K562 (cell line): Measurements from ENCODE around the gene POLD4. TPM values are rescaled to one million over a fixed set of nuclear protein-coding genes. Genes with fewer than 3 reads are reported as not detected.

Experiments
- C11orf30 ChIP-seq: fragments of 450-650 bp; IDR thresholded peaks from 2 replicates; pipeline ENCODE4 v1.6.1; 2016; ENCODE audit warnings: low read depth, mild to moderate bottlenecking
- ELK1 ChIP-seq: sonication (generic); formaldehyde crosslinking; IDR thresholded peaks from 2 replicates; pipeline ENCODE4 v1.8.1; 2022; ENCODE audit warnings: missing genetic modification reagents
- FOXP1 ChIP-seq: sonication (generic); formaldehyde crosslinking; IDR thresholded peaks from 2 replicates; pipeline ENCODE4 v1.8.0; 2022; ENCODE audit warnings: mild to moderate bottlenecking, missing genetic modification reagents
- HES1 ChIP-seq: fragments of 450-650 bp; IDR thresholded peaks from 2 replicates; pipeline ENCODE4 v1.6.1; 2016; ENCODE audit warnings: low read depth, mild to moderate bottlenecking, moderate library complexity
- MCM2 ChIP-seq: fragments of 450-650 bp; IDR thresholded peaks from 2 replicates; pipeline ENCODE4 v1.6.1; 2017; ENCODE audit warnings: low read depth, mild to moderate bottlenecking
- POLR2G ChIP-seq: fragments of 200-400 bp; formaldehyde crosslinking; IDR thresholded peaks from 2 replicates; pipeline ENCODE4 v1.6.1; 2017; ENCODE audit warnings: low read depth, mild to moderate bottlenecking, antibody characterized with exemption, low read length, moderate library complexity
- ZMIZ1 ChIP-seq, 2 experiments: fragments of 150-350 bp in 1 of 2; IDR thresholded peaks; 2 replicates each; pipeline ENCODE4 v1.6.1; 2012 to 2016; ENCODE audit warnings: low read depth in 2 of 2, low read length in 2 of 2, mild to moderate bottlenecking in 1 of 2, moderate library complexity in 1 of 2
- ZNF282 ChIP-seq: sonication (generic); formaldehyde crosslinking; IDR thresholded peaks from 2 replicates; pipeline ENCODE4 v1.8.1; 2023; ENCODE audit warnings: missing genetic modification reagents
- ZNF395 ChIP-seq: fragments of 200-800 bp; sonication (Bioruptor generic); IDR thresholded peaks from 2 replicates; pipeline ENCODE4 v1.6.1; 2017; ENCODE audit warnings: missing genetic modification characterization, missing compliant biosample characterization
- ZNF518B ChIP-seq: fragments of 250-450 bp; sonication (Bioruptor Pico); IDR thresholded peaks from 2 replicates; pipeline ENCODE4 v1.5.0; 2021; ENCODE audit warnings: mild to moderate bottlenecking, moderate library complexity
- polyA plus RNA-seq, 8 experiments: library from polyadenylated mRNA; depleted of rRNA in 4 of 8; stranded (reverse) in 5 of 8; unstranded in 3 of 8; fragments of >200 nt; fragmentation: Nextera tagmentation in 2 of 8; fragmentation: Illumina TruSeq in 1 of 8; extraction: Ambion mirVana in 2 of 8; extraction: Trizol in 1 of 8; gene quantifications; 2 replicates each; pipeline versions ENCODE4 v1.2.1 to v1.2.3, GENCODE V29; 2011 to 2014; ENCODE audit warnings: inconsistent platforms in 1 of 8, missing spikeins in 1 of 8
- total RNA-seq, 7 experiments: library from RNA; depleted of rRNA in 6 of 7; stranded (reverse); fragments of >200 nt in 6 of 7; fragmentation: Illumina TruSeq in 2 of 7; extraction: Trizol in 2 of 7; gene quantifications; 2 replicates each; pipeline versions ENCODE4 v1.2.1 to v1.2.3, GENCODE V29; 2011 to 2021; ENCODE audit warnings: low replicate concordance in 1 of 7

The POLD4 gene
- total and polyA plus RNA-seq, 9 of the 15 experiments (the other 6 are each of a cell fraction or from before 2014, with no cell fraction given) = 5.8 to 64.5 (median 18.3) TPM

- TF ChIP-seq POLR2G = no peak
- peak; percentile 92 for TF ChIP-seq HES1
- TF ChIP-seq ELK1 (CRISPR knock-in tag) = no peak
- no peak for TF ChIP-seq C11orf30
- TF ChIP-seq ZNF518B (CRISPR knock-in tag) = no peak
- no peak for TF ChIP-seq ZNF282 (CRISPR knock-in tag)
- TF ChIP-seq ZMIZ1 (IDR thresholded peaks at IDR 0.05; ENCODE audit: low read depth in 2 of 2, low read length in 2 of 2) = peak in 1 of 2 experiments; percentile 89; a peak in 2 of 4 replicates
- 0 out of 2 replicates have a peak, but pooled peaks have one; percentile 35 for TF ChIP-seq FOXP1 (CRISPR knock-in tag)
- TF ChIP-seq ZNF395 (CRISPR knock-in tag) = peak; percentile 82; the same call in 1 of the 2 replicates
- no peak for TF ChIP-seq MCM2
- TF ChIP-seq, all 486 proteins: peak for 138
Observed at GRCh38 chr11:67347964-67348749, 5.2 kb downstream of the POLD4 start (continued).
